GM19455 (cell line): ENCODE results near the gene SHOC2.

Source experiments
- ATAC-seq: cut with Tn5 transposase; IDR thresholded peaks from one replicate; pipeline ENCODE4 v1.9.1; 2021; ENCODE audit not compliant: unreplicated experiment

The SHOC2 gene

DNA sequence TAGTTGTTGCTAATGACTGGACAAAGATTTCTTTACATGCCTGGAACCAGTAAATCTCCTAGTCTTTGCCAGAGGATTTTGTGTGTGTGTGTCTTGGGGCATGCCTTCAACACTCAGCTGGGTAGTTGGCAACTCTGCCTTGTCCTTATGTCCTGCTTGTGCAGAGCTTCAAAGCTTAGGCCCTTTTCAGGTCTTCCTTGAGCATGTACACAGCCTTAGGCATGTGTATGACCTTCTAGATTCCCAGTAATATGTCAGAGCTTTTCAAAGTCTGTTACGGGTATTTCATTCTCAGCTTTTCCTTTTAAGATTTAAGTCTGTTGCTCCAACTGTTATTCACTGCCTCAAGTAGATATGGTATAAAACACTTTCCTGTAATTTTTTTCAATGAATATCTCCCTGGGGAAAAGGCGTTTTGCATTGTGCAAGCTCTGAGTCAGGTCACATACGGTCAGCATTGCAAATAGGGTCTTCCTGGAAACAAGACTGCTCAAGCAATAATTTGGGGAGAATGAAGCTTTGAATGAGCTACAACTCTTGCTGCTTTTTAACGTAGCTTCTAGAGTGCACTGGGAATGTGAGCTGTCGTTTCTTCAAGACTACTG, 25.5 kb downstream of the SHOC2 start:
- ATAC-seq = no peak

DNA sequence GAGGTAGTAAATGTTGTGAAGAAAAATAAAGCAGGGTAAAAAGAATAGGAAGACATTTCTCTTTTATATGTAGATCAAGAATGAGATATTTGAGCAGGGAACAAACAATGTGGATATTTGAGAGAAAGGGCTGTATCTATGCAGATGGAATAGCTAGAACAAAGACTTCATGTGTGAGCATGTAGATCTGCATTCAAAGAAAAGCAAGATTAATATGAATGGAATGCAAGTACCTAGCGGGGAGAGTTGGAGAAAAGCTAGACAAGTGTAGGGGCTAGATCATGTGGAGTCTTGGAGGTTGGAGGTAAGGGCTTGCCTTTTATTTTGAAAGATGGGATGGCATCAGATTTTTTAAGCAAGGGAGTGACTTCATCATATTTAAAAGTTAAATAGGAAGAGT, 27.1 kb downstream of the SHOC2 start:
- no peak for ATAC-seq

DNA sequence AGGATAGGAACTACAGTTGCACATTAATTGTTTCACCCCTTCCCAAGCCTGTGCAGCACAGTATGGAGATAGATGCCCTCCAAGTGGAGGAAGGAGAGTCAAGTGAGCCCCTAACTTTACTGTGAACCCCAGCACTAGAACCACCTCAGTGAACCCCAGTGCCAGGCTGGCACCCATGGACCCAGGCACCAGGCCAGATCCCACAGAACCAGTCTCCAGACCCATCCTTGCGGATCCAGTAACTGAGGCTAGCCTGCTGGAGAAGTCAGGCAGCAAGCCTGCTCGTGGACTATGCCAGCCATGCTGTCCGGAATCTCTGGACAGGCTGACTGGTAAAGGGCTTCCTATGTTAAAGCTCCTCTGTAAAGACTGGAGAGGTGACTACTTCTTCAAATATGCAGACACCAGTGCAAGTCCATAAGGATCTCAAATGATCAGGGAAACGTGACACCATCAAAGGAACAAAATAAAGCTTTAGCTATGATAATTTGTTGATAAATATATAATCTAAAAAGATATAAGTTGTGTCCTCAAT, 27.7 kb downstream of the SHOC2 start:
- no peak for ATAC-seq

DNA sequence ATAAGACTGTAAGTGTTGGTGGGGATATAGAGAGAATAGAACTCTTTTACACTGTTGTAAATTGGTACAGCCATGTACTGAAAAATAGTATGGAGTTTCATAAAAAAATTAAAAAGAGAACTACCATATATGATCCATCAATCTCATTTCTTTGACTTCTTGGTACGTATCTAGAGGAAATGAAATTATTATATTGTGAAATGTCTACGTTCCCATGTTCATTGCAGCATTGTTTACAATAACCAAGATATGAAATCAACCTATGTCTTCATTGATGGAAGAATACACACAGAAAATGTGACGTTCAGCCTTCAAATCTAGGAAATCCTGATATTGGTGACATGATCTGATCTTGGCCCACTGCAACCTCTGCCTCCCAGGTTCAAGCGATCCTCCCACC, 32.0 kb downstream of the SHOC2 start:
- ATAC-seq = no peak

DNA sequence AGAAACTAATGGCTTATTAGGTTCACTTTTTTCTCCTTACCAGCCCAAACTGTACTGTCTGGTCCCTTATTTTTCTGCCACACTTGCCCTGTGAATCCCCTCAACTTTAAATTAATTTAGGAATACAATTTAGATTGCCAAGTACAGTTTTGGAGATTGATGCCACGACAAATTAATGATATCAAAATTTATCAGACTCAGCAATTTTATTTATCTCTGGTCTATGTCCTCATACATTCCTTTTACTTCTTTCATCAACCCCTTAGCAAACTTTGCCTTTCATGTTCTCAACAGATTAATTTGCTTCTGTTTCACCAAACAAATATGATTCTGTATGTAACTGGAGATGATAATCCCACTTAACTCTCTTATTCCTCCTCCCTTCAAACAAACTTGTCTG, 38.2 kb downstream of the SHOC2 start:
- ATAC-seq = no peak

DNA sequence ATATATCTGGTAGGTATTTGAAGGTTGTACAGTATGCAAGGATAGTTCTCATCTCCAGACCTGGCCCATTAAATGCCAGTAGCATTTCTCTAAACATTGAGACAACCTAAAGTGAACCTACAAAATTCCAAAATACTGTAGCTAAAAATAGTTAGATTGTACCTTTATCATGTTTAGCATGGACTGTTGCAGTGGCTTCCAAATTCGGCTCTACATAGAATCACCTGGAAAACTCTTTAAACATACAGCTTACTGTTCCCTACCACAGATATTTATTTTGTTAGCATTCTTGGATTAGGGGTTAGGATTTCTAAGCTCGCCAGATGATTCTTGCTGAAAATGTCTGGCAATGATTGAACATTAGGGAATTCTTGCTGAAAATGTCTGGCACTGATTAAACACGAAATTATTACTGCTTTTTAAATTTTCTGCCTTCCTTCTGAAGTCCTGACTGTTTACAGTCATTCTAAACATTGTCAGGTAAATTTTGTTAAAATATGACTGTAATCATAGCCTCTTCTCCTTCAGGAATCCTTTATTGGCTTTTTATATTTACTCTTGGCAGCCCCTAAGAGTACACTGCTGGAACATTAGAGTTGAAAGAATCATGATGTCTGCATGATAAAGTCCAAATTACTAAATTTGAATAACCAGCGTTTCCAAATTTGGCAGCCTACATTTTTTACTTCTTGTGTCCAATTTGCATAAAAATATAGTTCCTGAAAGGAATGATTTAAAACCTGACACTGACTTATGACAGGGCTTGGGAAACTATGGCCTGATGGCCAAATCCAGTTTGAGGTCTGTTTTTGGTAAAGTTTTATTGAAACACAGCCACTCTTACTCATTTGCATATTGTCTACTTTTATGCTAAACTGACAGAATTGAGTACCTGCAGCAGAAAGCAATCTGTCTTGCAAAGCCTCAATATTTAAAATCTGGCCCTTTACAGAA, 40.3 kb downstream of the SHOC2 start:
- ATAC-seq = no peak

DNA sequence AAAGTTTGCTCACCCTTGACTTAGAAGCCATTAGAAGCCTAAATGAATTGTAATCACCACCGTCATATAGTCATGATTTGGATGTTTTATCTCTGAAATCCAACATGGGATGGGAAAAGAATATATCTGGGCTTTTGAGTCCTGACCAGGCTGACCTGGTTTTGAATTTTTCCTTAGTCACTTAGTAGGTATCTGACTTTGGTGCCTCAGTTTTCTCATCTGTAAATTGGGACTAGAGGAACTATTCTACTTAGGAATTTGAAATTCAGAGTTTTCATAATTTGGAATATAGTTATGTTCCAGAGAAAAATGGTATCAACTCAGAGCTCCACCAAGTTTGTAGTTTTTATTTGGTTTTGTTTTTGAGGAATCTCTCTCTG, 40.9 kb downstream of the SHOC2 start:
- no peak for ATAC-seq

DNA sequence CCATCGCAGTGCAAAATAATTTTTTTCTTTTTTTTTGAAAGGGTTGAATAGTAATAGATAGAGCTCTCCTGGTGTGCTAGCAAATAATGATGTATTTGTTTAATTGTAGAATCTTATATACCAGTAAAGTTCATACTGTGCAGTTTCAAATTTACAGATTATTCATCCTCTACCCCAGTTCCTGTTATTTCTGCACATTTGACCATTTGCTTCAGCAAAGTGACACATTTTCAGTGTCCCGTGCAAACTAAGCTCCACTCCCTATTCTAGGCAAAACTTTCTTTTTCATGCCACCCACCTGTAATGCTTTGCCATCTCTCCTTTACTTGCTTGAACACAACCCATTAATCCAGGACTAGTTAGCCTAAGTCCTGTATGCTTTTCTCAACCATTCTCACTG, 43.0 kb downstream of the SHOC2 start:
- ATAC-seq = no peak

DNA sequence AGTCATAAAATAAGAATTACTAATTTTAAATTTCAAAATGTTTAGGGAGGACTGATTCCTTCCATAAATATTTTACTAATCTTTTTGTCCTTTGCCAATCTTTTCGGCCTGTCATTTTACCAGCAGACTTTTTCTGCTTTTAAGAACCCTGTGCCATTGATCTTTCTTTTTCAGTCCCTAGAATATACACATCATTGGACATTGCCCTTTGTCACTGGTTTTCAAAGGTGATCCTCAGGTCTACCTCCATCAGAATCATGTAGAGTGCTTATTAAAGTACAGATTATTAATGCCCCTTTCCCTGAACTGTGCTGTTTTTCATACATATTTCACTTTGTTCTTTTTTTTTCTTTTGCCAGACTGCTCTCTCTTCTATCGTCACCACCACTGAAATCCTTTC, 43.8 kb downstream of the SHOC2 start:
- ATAC-seq = no peak

DNA sequence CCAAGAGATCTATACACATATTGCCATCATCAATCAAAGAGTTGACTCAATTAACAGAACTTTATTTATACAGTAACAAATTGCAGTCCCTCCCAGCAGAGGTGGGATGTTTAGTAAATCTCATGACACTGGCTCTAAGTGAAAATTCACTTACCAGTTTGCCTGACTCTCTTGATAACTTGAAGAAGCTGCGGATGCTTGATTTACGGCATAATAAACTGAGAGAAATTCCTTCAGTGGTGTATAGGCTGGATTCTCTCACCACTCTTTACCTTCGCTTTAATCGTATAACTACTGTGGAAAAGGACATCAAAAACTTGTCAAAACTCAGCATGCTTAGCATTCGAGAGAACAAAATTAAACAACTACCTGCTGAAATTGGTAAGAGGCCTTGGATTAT, 45.3 kb downstream of the SHOC2 start:
- ATAC-seq = no peak

DNA sequence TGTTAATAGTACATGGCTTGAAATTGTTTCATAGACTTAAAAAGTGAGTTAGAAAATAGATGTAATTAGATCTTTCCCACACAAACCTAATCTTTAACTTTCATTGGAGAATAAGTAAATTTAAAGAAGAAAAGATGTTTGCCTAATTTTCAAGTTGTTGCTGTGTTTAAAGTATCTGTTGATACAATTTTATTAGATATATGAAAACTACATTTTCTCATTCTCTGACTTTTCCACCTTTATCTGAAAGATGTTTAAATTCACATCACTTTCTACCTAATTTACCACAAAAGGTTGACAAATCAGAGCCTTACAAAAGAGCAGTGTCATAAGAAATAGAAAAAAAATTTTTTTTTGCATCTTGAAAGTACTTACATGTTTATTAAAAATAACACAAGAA, 45.8 kb downstream of the SHOC2 start:
- no peak for ATAC-seq

DNA sequence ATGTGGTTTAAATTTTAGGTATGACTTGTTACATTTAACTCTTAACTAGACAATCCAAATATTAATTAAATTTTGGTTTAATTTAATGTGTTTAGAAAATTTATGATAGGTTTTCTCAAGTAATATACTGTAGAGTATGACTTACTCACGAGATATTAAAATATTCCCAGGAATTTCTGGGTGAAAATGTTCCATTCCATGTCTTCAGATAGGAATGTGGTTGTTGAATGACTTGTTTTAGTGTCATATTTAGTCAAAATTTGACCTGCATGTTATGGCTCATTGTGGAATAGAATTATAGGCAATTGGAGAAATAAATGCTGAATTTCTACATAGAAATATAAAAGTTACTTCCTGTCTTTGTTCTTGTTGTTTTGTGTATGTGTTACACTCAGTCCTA, 46.7 kb downstream of the SHOC2 start:
- no peak for ATAC-seq

DNA sequence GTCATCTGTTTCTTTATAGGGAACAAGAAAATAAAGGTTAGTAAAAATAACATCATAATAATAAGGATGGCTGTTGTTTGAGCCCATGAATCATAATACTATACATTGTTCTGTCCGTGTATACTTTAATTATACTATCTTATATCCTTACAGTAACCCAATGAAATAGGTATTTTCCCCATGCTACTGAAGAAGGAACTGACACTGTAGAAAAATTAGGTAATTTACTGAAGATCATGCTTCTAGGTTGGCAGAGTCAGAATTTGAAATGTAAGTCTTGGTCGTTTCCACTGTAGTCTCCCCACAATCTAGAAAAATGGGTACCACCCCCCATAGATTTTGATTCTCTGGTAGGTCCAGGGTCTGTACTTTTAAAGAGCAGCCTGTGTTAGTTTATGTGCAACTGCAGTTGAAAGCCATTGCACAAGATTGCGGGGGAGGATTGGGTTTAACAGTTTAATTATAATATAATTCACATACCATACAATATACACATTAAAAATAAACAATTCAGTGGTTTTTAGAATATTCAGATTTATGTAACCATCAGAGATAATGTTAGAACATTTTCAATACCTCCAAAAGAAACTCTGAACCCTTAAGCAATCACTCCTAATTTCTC, 47.7 kb downstream of the SHOC2 start:
- ATAC-seq = no peak

DNA sequence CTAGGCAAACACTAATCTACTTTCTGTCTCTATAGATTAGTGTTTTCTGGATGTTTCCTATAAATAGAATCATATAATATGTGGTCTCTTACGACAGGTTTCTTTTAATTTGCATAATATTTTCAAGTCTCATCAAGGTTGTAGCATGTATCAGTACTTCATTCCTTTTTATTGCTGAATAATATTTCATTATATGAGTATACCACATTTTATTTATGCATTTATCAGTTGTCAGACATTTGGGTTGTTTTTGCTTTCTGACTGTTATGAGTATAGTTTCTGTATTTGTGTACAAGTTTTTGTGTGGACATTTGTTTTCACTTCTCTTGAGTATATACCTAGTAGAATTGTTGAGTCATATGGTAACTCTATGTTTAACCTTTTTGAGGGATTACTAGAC, 48.2 kb downstream of the SHOC2 start:
- no peak for ATAC-seq

DNA sequence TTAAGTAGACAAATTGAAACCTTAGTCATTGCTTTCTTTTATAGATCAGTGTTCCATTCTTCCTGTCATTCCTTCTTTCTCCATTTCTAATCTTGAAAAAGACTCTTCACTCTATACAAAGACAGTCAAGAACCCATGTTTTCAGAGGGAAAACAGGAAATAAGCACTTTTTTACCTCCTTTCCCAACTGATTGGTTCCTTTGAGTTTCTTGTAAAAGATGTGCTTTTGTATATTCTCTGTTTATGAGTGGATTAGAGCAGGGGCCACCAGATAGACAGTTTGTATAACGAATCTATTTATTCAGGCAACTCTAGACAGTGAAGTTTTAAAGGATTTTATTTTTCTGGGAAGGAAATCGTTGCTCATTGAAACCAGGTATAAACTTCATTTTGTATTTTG, 49.8 kb downstream of the SHOC2 start:
- ATAC-seq = no peak

DNA sequence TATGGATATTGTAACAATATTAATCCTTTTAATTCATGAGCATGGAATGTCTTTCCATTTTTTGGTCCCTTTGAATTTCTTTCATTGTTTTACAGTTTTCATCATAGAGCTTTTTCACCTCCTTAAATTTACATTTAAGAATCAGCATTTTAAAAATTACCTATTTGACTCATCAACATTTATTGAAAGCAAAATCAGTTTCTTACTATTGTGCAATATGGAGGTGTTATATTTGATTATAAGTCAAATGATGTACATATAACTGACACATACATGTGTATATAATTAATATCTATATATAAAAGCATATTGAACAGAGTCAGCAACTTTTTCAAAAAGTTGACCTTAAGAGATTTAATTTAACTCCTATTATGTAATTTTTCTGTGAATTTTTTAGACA, 52.2 kb downstream of the SHOC2 start:
- ATAC-seq = no peak

DNA sequence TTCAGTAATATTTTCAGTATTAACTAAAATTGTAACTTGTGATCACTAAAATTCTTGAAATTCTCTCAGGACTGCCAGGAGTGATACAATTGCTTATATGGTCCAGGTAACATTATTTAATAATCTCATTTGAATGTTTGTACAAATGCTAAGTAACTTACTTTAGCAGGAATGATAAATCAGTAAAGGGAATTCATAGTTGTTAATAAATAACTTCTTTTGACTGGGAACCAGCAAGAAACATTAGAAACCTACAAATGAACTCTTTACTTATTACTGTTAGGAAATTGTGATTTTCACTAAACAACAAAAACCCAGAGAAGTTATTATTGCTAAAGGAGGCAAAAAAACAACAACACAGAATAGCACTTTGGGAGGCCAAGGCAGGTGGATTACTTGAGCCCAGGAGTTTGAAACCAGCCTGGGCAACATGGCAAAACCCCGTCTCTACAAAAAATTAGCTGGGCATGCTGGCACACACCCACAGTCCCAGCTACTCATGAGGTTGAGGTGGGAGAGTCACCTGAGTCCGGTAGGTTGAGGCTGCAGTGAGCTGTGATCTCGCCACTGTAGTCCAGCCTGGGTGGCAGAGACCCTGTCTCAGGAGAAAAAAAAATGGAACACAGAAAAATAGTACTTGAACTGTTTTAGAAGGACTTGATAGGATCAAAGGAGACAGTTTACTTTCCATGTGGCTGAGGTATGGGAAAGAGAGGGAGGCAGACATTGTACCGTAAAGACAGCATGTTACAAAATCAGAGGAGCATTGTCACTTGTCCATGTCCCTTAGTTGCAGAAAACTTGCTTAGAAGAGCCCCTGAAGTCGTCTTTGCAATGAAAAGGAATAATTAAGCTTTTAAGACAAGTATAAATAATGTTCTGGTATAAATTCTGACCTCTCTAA, 53.1 kb downstream of the SHOC2 start:
- no peak for ATAC-seq

DNA sequence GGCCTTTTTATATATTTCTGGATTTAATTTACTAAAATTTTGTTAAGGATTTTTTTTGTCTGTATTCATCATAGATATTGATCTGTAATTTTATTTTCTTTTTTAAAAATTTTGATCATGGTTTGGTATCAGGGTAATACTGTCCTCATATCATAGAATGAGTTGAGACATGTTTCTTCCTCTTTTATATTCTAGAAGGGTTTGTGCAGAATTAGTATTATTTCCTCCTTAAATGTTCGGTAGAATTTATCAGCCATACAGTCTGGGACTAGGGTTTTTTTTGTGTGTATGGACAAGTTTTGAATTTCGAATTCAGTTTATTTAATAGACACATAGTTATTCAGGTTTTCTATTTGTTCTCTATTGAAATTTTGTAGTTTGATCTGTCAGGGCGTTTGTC, 54.0 kb downstream of the SHOC2 start:
- no peak for ATAC-seq

DNA sequence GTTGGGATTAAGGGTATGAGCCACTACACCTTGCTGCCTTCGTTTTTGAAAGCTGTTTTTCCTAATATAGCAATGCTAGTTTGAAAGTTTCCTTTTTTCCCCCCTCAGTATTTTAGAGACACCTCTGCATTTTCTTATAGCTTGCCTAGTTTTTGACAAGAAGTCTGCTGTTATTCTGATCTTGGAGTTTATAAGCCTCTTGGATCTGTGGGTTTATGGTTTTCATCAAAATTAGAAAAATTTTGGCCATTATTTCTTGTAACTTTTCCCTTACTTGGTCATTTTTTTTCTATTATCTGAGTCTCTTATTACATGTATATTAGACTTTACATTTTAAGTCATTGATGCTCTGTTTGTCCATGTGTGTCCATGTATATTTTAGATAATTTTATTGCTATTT, 57.2 kb downstream of the SHOC2 start:
- no peak for ATAC-seq

DNA sequence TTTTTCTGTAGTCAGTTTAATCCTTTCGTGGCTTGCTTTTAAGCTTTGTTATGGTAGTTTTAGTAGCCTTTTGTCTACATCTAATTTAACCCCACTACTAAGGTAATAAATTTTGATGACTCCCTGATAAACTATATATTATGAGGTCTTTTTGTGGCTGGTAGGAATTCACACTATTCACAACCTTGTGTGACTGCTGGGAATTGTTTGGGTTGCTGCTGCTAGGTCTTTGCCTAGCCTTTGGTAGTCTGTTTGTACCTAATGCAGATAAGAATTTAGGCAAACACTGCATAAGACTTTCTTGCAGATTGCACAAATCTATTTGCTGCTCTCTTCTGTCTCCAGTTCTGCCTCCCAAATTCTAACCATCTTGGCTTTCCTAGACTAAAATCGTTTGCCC, 58.3 kb downstream of the SHOC2 start:
- ATAC-seq = no peak

DNA sequence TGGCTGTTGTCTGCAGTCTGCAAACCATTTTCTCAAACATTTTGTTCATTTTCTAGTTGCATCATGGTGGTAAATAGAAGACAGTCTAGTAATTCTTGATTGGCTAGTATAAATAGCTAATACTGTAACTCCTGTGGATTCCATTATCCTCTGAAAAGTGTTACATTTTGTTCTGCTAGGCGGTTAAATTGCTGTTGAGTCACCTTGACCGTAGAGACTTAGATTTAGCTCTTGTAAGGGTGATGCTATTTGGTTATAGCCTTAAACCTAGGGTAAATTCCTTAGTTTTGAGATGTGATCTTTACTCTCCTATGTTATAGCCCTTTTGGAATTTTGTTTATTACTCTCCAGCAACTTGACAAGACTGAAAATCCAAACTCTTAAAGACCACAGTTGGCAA, 58.8 kb downstream of the SHOC2 start:
- ATAC-seq = no peak
